GM12801 (cell line): ENCODE results near the gene AMBRA1.

ENCODE experiments used
- CTCF ChIP-seq: IDR thresholded peaks from one replicate; pipeline ENCODE4 v1.5.1; 2011; ENCODE audit warnings: control low read depth; ENCODE audit not compliant: insufficient read length; ENCODE audit errors: extremely low read depth

AMBRA1 gene

GRCh38 chr11:46378811-46379481 lies 214.9 kb downstream of the AMBRA1 start:
- TF ChIP-seq CTCF: no peak

GRCh38 chr11:46378296-46378695 lies 215.5 kb downstream of the AMBRA1 start:
- no peak for TF ChIP-seq CTCF

DNA sequence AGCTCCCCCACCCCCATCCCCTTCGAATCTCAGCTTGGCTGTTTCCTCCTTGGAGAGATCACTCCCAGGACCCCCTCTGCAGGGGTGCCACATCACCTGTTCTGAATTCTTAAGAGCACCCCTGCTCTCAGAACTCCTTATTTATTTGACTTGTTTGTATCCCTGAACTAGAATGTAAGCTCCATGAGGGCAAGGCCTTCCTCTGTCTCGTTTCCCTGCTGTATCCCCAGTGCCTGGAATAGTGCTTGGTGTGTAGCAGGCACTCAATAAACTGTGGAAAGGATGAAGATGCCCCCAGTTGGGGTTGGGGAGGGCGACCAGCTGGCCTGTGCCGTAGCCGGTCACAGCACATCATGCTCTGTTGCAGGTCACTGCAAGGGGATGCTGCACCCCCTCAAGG lies 216.0 kb downstream of the AMBRA1 start:
- TF ChIP-seq CTCF: no peak

- no peak for TF ChIP-seq CTCF
Measured at GRCh38 chr11:46377290-46377689, 216.5 kb downstream of the AMBRA1 start.

DNA sequence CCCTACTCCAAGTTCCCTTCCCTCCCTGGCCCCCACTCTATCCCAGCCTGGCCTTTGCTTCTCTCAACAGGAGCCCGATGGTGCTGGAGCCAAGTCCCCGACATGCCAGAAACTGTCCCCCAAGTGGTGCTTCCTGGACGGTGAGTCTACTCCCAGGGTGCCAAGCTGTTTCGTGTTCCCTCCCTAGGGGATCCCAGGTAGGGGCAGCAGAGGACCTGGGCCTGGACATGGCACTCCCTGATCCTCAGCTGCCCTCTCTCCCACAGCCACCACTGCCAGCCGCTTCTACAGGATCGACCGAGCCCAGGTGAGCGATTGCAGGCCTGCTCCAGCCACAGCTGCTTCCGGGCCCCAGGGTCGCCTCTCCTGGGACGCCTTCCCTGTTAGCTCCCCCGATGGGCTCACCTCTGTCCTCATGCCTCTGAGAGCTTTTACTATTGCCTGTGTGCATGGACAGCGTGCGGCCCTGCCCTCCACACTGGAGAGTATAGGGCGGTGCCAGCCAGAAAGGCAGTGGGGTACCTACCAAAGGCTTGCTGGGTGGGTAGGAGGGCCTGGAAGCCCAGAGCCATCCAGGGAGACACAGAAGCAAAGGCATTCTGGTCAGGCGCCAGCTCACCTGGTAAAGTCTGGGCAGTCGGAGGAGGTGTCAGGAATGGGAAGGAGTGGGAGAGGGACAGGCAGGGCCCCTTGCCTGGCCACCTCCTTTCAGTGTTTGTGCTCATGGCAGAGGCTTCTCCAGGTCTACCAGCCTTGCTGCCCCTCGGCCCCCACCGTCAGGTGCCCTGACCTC lies 217.4 kb downstream of the AMBRA1 start:
- no peak for TF ChIP-seq CTCF

DNA sequence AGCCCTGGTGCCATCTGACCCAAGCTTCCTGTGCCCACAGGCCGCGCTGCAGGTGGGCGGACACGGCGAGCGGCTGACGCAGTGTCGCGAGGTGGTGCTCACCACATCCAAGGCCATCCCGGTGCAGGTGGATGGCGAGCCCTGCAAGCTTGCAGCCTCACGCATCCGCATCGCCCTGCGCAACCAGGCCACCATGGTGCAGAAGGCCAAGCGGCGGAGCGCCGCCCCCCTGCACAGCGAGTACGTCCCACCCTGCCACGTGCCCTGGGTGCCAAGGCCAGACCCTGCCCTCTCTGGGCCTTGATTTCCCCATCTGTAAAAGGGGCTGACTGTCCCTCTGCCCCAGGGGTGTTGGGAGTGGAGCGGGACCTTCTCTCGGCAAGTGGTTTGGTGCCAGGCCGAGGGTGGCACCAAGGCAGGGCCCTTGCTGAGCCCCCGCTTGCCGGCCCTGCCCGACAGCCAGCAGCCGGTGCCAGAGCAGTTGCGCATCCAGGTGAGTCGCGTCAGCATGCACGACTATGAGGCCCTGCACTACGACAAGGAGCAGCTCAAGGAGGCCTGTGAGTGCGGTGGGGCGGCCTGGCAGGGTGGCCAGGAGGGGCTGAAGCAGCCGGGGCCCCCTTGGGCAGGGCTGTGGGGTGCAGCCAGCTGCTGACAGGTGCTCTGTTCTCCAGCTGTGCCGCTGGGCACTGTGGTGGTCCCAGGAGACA lies 218.3 kb downstream of the AMBRA1 start:
- no peak for TF ChIP-seq CTCF

DNA sequence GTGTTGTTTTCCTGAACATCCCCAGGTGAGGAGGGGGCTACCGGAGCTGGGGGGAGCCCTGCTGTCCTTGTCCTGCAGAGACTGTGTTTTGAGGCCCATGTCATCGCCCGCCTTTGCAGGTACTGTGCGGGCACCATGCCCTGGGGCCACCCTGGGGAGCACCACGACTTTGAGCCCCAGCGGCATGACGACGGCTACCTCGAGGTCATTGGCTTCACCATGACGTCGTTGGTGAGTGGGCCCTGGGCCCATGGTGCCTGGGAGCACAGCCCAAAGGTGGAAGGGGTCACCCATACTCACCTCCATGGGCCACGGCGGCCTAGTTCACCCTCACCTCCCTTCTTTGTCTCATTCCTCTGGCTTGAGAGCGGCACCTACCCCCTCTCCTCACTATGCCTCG lies 219.0 kb downstream of the AMBRA1 start:
- no peak for TF ChIP-seq CTCF
